Activated CD4-positive, alpha-beta T cell treated with anti-CD3 and anti-CD28 coated beads, Interleukin-2, amount 10 ng/mL, durations not matched to agents 24 days and 14 days (primary cell): ENCODE results near the gene CDC42. TPM values are rescaled to one million over a fixed set of nuclear protein-coding genes. Genes with fewer than 3 reads are reported as not detected.
A peak's percentile ranks its signal among the peaks of the same experiment; 100 is the strongest.

Experiments
- DNase-seq: peaks from one replicate; pipeline ENCODE4 v3.0.0; 2022
- H3K27ac Mint-ChIP-seq: one replicate; pipeline ENCODE4 v1.8.0; 2022; ENCODE audit warnings: mild to moderate bottlenecking, mixed read lengths
- H3K27me3 Mint-ChIP-seq: one replicate; pipeline ENCODE4 v1.8.0; 2022; ENCODE audit warnings: mixed read lengths
- H3K36me3 Mint-ChIP-seq: one replicate; pipeline ENCODE4 v1.8.0; 2022; ENCODE audit warnings: low read depth, mild to moderate bottlenecking, mixed read lengths
- H3K4me1 Mint-ChIP-seq: one replicate; pipeline ENCODE4 v1.8.0; 2021; ENCODE audit warnings: mixed read lengths
- H3K4me3 Mint-ChIP-seq: one replicate; pipeline ENCODE4 v1.8.0; 2022; ENCODE audit warnings: mild to moderate bottlenecking, moderate library complexity, mixed read lengths
- H3K9me3 Mint-ChIP-seq: one replicate; pipeline ENCODE4 v1.8.0; 2021; ENCODE audit warnings: mixed read lengths
- intact Hi-C: fragments of 100-400 bp; cut with micrococcal nuclease; formaldehyde crosslinking; loops from one replicate; pipeline ENCODE4 v1.15.1; 2023
- total RNA-seq: library from RNA; stranded (reverse); gene quantifications from 2 replicates; pipeline ENCODE4 v1.2.3, GENCODE V29; 2022

The CDC42 gene
- total RNA-seq, 1 donor from 2014 or later = 307 TPM

DNA sequence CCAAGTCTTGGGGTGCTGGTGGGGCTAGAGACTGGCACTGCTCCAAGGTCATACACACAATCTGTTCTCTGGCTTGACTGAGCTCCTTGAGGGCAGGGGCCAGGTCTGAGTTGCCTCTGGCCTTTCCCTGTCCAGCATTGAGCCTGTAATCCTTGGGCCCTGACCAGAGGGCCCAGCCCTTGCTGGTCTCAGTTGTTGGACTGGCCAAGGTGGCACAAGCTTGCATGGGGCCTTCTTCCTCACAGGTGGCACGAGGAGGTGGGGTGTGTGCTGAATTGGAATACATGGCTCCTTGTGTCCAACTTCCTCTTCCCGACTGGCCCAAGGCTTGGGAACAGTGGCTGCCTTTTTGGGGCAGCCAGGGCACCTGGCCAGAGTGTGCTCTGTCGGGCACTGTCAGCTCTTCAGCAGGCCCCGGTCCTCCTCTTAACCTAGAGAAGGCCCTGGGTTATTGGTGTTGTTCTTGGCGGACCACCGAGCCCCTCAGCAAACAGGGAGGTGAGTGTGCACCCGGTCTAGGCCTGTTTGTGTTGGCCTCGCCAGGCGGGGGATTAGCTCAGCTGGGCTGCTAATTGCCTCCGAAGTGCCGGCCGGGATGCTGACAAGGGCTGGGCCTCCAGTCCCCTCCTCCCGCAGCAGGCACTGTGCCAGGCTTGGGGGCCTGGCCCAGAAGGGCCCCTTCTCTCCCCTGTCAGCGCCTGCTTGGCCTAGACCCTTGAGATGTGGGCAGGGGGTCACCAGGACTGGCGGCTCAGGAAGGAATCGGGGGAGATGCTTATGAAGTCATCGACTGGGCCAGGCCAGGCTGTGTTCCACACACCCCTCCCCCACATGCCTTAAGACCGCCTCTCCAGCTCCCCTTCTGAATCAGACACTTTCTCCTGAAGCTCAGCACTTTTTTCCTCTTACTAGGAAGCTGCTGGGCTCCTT is 61.8 kb downstream of the CDC42 start:
- Mint-ChIP-seq H3K27me3 (no peaks in the 10 kb centered on the region), H3K4me1 (peaks cover 2% of the 10 kb centered on the region), H3K9me3 (no peaks in the 10 kb centered on the region), H3K4me3 (no peak overlapping the region), H3K27ac (peak overlapping the region; percentile 49), H3K36me3 (peaks cover 27% of the 10 kb centered on the region)
- intact Hi-C loops = no loop called here
- DNase-seq = no peak

DNA sequence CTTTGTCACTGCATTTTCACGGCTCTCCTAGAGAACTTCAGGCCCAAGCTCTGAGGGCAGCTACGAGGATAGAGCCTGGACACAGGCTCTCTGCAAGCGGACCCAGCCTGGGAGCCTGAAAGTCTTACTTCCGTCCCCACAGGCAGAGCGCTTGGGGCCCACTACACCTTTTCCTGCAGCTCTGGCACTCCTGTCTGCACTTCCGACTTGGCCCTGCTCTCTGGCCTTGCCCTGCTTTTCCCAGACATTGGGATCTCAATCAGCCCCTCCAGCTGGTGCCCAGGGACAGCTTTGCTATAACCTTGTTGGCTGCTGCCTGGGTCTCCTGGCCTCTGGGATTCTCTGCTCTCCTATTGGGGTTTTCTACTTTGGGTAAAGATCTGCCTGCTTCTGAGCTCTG is 62.8 kb downstream of the CDC42 start:
- Mint-ChIP-seq H3K36me3 (peaks cover 26% of the 10 kb centered on the region), H3K9me3 (no peaks in the 10 kb centered on the region), H3K4me1 (peaks cover 2% of the 10 kb centered on the region), H3K4me3 (no peak overlapping the region), H3K27me3 (no peaks in the 10 kb centered on the region), H3K27ac (peak overlapping the region; percentile 11)
- intact Hi-C loops = no loop called here
- DNase-seq = no peak

DNA sequence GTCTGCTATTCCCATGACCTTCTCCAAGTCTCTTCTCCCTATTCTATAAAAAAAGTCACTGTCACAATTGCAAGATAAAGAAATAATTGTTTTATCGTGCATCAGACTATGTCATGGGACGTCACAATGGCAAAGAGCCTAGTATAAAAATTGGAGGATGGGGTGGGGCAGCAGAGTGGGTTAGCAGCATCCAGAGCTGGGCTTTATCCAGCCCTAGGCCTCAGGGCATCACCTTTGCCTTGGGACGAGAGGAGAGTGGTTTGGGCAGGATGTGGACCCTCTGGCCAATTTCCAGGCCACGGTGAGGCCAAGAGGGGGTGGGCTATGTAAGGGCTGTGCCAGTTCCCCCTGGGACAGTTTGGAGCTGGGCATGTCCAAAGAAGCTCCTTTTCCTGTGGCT is 64.7 kb downstream of the CDC42 start:
- Mint-ChIP-seq H3K9me3 (no peaks in the 10 kb centered on the region), H3K36me3 (peaks cover 22% of the 10 kb centered on the region)
- intact Hi-C loops = no loop called here

DNA sequence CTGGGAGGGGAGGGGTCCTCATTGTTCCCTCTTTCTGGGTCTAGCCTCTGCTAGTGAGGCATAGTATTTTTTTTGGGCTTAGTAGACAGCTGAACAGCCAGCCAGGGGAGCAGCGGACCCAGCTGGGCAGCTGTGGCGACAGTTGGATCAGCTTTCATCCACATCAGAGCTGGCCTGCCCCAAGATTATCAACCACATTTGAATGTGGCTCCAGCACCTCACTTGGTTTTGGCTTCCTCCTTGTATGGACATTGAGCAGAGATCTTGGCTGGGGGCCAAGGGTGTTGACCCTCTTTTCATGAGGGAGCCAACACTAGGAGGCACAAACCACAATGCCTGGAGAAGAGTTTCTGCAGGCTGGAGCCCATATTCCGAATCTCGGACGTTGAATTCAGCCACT is 65.3 kb downstream of the CDC42 start:
- Mint-ChIP-seq H3K4me1 (peaks cover 2% of the 10 kb centered on the region), H3K27ac (peak overlapping the region; percentile 23), H3K36me3 (peaks cover 18% of the 10 kb centered on the region), H3K4me3 (no peak overlapping the region), H3K27me3 (no peaks in the 10 kb centered on the region), H3K9me3 (no peaks in the 10 kb centered on the region)
- DNase-seq = no peak
- intact Hi-C loops = no loop called here

More for the DNA sequence above, 64.7 kb downstream of the CDC42 start:
- DNase-seq = no peak
- Mint-ChIP-seq H3K4me3 (no peak overlapping the region), H3K4me1 (peaks cover 2% of the 10 kb centered on the region), H3K27me3 (no peaks in the 10 kb centered on the region), H3K27ac (no peak overlapping the region)

DNA sequence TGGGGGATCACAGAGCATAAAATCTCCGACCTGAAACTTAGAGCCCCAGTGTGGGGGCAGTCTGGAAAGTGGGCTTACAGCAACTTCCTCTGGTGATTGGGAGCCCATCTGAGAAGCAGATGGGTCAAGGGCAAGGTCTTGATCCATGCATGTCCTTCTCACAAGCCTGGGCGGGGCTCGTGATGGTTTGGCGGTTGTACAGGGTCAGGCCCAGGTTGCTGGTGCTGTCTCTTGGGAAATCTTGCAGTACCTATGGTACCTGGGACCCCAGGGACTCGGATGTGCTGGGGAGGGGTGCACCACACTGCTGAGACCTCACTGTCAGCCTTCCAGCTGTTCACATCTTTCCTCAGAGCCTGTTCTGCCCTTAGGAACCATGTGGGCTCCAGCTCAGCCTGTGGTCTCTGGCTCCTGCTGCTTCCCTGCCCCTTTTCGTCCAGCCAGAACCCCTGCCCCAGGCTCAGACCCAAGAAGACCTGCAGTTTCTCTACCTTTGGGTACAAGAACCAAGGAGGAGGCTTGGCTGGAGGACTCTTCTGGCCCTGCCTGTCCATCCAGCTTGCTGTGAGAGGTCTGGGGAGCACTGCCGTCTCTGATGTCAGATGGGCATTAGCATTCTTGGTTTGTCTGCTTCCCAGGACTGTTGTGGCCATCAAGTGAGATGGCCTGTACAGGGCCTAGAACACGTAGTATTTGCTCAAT is 65.9 kb downstream of the CDC42 start:
- H3K9me3 Mint-ChIP-seq = no peaks in the 10 kb centered on the region
- no peak for DNase-seq
- no peaks in the 10 kb centered on the region for H3K27me3 Mint-ChIP-seq
- peak overlapping the region; percentile 23 for H3K27ac Mint-ChIP-seq
- intact Hi-C loops = no loop called here
- no peak overlapping the region for H3K4me3 Mint-ChIP-seq
- H3K36me3 Mint-ChIP-seq = peaks cover 14% of the 10 kb centered on the region
- peaks cover 2% of the 10 kb centered on the region for H3K4me1 Mint-ChIP-seq

DNA sequence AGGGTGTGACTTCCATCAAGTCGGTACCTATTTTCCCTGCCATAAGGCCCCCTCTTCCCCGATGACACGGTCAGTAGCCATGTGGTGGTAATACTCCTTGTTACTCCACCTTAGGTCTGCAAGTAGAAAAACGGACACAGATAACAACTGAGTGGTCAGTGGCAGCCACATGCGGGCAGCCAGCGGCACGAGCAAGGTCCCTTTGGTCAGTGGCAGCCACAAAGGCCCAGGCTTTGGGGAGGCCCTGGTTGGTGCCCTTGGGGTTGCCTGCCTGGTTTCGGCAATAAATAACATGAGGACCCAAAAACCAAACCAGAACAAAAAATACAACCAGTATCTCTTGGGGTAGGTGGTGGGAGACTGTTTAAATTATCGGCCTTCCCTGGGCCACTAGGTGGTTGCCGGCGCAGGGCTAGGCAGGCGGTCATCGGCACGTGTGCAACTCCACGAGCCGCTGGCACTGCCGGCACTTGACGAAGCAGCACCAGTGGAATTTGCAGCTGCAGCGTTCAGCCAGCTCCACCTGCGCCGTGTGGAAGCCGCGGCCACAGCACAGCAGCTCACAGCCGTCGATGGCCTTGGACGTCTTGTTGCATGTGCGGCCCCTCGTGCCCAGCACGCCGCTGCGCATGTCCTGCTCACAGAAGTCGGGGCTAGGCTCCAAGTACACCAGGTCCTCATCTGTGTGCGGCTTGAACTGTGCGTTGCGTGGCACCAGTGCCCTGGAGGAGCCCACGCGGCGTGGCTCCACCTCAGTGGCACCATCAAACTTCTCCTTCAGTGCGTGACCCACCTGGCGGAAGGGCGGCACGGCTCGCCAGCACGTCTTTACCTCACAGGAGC is 67.3 kb downstream of the CDC42 start:
- intact Hi-C loops = no loop called here
- Mint-ChIP-seq H3K9me3 (no peaks in the 10 kb centered on the region), H3K27me3 (no peaks in the 10 kb centered on the region), H3K4me1 (peaks cover 2% of the 10 kb centered on the region), H3K27ac (no peak overlapping the region), H3K36me3 (peaks cover 9% of the 10 kb centered on the region), H3K4me3 (no peak overlapping the region)
- DNase-seq = no peak

DNA sequence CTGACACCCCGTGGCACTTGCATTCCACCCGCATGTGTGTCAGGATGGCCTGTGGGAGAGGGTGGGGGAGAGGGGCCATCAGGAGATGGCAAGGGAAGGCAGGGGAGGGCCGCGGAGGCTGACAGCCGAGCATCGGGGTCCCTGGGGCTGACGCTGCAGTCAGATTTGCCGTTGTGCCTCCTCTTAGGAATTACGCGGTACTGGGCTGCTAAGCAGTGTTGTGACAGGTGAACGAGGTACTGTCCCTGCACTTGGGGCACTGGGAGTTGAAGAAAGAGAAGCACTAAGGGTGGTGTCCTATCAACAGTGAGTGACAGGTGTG is 67.9 kb downstream of the CDC42 start:
- Mint-ChIP-seq H3K4me3 (no peak overlapping the region), H3K27ac (no peak overlapping the region), H3K27me3 (no peaks in the 10 kb centered on the region), H3K9me3 (no peaks in the 10 kb centered on the region), H3K4me1 (no peaks in the 10 kb centered on the region), H3K36me3 (peaks cover 7% of the 10 kb centered on the region)
- DNase-seq = no peak
- intact Hi-C loops = no loop called here

DNA sequence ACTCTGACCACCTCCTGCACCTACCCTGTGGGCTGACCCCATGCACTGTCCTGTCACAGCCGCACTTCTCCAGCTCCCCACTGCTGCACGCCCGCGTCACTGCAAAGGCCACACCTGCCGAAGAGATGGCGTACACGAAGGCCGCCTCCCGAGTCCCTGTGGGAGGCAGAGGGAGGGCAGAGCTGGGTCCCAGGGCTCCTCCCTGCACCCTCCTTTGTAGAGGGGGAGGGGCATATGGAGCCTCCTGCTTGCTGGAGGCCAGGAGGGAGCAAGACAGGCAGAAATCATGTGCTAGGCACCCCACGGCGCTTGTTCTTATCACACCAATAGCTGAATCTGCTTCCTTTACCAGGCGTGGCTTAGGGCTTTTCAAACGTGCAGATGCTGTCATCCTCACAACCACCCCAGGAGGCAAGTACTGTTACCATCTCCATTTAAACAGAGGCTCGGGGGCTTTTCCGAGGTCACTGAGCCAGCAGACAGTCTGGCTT is 69.0 kb downstream of the CDC42 start:
- Mint-ChIP-seq H3K36me3 (peaks cover 7% of the 10 kb centered on the region), H3K4me1 (no peaks in the 10 kb centered on the region), H3K9me3 (no peaks in the 10 kb centered on the region), H3K4me3 (no peak overlapping the region), H3K27me3 (no peaks in the 10 kb centered on the region), H3K27ac (no peak overlapping the region)
- intact Hi-C loops = no loop called here
- DNase-seq = no peak

DNA sequence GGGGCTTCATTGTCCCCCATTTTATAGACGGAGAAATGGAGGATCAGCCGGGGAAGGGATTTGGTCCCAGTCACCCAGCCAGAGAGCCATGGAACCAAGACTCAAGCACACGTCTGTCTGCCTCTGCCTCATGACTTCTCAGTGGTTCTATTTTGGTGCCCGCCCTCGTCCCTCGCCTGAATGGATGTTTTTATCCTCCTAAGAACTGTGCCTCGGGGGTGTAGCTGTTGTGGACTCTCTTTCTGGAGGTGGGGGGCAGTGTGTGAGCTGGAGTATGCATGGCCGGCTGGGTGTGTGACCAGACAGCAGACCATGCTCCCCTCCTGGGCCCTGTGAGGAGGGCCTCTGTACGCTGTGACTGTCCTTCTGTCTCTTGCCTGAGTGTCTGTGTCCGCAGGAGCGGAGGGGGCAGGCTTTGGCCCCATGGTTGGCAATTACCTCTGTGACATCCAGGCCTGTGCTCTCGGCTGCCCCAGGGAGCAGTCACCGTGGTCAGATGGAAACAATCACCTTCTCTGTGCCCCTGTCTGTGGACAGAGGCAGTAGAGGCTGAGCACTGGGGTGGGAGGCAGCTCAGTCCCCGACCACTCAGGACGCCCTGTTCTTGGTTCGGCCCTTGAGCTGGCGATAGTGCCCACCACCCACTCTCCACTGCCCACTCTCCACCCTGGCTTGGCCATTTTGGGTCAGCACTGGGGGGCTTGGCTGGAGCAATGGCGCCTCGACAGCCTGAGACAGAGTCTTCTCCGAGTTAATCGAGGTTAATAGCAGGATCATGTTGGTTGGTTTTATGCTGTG is 70.0 kb downstream of the CDC42 start:
- Mint-ChIP-seq H3K27me3 (no peaks in the 10 kb centered on the region), H3K27ac (no peak overlapping the region), H3K36me3 (peaks cover 7% of the 10 kb centered on the region), H3K4me3 (no peak overlapping the region), H3K9me3 (no peaks in the 10 kb centered on the region), H3K4me1 (no peaks in the 10 kb centered on the region)
- DNase-seq = no peak
- intact Hi-C loops = no loop called here

DNA sequence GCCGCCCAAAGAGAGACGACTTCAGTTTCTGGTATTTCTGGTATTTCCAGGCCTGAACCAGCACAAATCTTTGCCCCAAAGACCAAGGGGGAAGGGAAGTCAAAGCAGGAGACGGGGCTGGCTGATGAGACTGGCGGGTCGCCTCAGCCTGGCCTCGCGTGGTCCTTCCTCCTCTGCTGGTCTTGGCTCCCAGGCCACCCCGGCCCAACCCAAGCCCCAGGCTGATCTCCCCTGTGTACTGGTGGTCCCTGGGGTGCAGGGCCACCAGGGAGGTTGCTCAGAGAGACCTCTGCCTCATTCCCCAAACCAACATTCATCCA is 70.5 kb downstream of the CDC42 start:
- no peak overlapping the region for H3K27ac Mint-ChIP-seq
- H3K9me3 Mint-ChIP-seq = no peaks in the 10 kb centered on the region
- H3K36me3 Mint-ChIP-seq = peaks cover 7% of the 10 kb centered on the region

DNA sequence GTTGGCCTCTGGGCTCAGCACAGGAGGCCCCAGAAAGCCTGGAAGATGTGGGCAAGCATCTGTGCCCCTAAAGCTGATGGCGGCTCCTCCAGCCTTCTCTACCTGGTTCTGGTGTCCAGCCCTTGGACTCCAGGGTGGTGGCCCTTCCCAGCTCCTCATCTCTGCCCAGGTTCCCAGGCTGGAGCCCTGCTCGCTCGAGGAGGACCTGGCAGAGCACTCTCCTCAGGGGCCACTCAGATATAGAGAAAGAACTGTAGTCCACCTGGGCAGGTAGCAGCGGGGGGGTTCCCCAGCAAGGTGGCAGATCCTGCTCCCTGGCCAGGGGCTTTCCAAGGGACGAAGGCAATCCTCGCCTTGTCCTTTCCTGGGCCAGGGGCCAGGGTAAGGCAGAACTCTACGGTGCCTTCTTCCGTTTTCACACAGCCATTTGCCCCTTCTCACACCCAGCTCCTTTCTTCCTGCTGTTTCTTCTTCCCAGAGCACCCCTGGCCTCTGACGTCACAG is 71.4 kb downstream of the CDC42 start:
- intact Hi-C loops = no loop called here

More for the DNA sequence above, 70.5 kb downstream of the CDC42 start:
- no peak overlapping the region for H3K4me3 Mint-ChIP-seq
- no peaks in the 10 kb centered on the region for H3K4me1 Mint-ChIP-seq
- no peaks in the 10 kb centered on the region for H3K27me3 Mint-ChIP-seq
- intact Hi-C loops = no loop called here
- DNase-seq = no peak

DNA sequence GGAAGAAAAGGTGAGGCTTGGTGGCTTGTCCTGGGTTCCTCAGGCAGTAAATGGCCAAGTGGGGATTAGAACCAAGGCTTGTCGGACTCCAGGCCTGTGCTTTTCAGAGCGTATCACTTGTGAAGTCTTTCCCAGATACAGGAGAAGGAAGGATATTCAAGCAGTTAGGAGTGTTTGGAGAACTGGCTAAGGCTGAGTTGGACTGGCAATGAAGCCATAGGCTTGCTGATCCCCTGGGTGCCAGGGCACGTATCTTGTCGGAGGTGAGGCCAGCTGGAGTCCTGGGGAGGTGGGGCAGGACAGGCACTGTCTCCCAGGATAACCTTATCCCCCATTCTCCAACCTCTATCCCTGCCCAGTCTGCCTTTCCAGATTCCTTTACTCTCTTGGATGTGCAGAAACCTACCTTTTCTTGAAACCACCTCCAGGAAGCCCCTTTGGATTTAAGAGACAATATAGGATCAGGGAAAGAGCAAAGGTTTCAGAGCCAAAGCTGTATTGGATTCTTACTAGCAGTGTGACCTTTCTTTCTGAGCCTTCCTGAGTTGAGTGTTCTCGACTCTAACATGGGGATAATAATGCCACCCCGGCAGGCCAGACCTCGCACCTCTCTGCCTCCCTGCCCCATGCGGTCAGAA is 72.2 kb downstream of the CDC42 start:
- H3K9me3 Mint-ChIP-seq = no peaks in the 10 kb centered on the region
- no peak overlapping the region for H3K27ac Mint-ChIP-seq
- no peaks in the 10 kb centered on the region for H3K4me1 Mint-ChIP-seq
- intact Hi-C loops = no loop called here
- no peaks in the 10 kb centered on the region for H3K27me3 Mint-ChIP-seq
- no peak for DNase-seq
- peaks cover 4% of the 10 kb centered on the region for H3K36me3 Mint-ChIP-seq
- no peak overlapping the region for H3K4me3 Mint-ChIP-seq

More for the DNA sequence above, 71.4 kb downstream of the CDC42 start:
- H3K27me3 Mint-ChIP-seq = no peaks in the 10 kb centered on the region
- H3K9me3 Mint-ChIP-seq = no peaks in the 10 kb centered on the region
- no peak overlapping the region for H3K4me3 Mint-ChIP-seq
- DNase-seq = no peak
- H3K27ac Mint-ChIP-seq = no peak overlapping the region
- H3K4me1 Mint-ChIP-seq = no peaks in the 10 kb centered on the region
- H3K36me3 Mint-ChIP-seq = peaks cover 4% of the 10 kb centered on the region

DNA sequence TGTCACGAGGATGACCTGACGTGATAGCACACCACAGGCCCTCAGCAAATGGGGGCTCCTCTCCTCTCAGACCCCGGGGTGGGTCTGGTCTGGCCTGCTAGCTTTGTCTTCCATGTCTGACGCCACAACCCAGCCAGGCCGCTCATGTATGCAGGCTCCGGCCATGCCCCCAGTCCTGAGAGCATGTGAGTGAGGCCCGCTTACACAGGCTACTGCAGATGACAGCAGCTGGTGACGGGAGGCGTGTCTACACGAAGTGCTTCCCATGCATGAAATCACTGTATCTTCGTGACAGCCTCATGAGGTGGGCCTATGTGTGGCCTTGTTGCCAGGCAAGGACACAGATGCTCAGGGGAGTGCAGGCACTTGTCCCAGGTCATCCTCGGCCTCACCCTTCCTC is 74.0 kb downstream of the CDC42 start:
- no peaks in the 10 kb centered on the region for H3K27me3 Mint-ChIP-seq
- H3K4me3 Mint-ChIP-seq = no peak overlapping the region
- H3K4me1 Mint-ChIP-seq = no peaks in the 10 kb centered on the region
- intact Hi-C loops = no loop called here
- H3K36me3 Mint-ChIP-seq = no peaks in the 10 kb centered on the region
- no peak for DNase-seq
- H3K27ac Mint-ChIP-seq = no peak overlapping the region
- H3K9me3 Mint-ChIP-seq = no peaks in the 10 kb centered on the region
